ENCODE measurements around the gene ADCY10. TPM values are rescaled to one million over a fixed set of nuclear protein-coding genes. Genes with fewer than 3 reads are reported as not detected.

ADCY10 gene
- total and polyA plus RNA-seq, 9 of the 15 experiments (the other 6 are each of a cell fraction or from before 2014, with no cell fraction given): 0.08 to 0.86 (median 0.22) TPM

GRCh38 chr1:167829868-167830267, 84.1 kb downstream of the ADCY10 start (continued):
- TF ChIP-seq ID3 (CRISPR knock-in tag; IDR thresholded peaks at IDR 0.05) (no peak), ID3 (tag; IDR thresholded peaks at IDR 0.05) (no peak), SMAD4 (CRISPR knock-in tag; conservative IDR thresholded peaks at IDR 0.05) (peak; percentile 50; the same call in 1 of the 2 replicates), HMGXB4 (CRISPR knock-in tag; IDR thresholded peaks at IDR 0.05) (no peak), ETV1 (tag; conservative IDR thresholded peaks at IDR 0.05; ENCODE audit: low read depth) (no peak), IRF1 (CRISPR knock-in tag; IDR thresholded peaks at IDR 0.05; ENCODE audit: borderline replicate concordance) (no peak), BACH1 (tag; IDR thresholded peaks at IDR 0.05) (peak; percentile 60; the same call in 1 of the 2 replicates), IRF2 (CRISPR knock-in tag; IDR thresholded peaks at IDR 0.05) (no peak), KDM4B (IDR thresholded peaks at IDR 0.05; ENCODE audit: borderline replicate concordance in 2 of 2, low read depth in 1 of 2) (no peak), THAP7 (CRISPR knock-in tag; IDR thresholded peaks at IDR 0.05) (no peak), NFIX (CRISPR knock-in tag; IDR thresholded peaks at IDR 0.05; ENCODE audit: low read depth) (no peak), FOXJ2 (tag; IDR thresholded peaks at IDR 0.05) (no peak), DDX20 (tag; IDR thresholded peaks at IDR 0.05; ENCODE audit: low read depth) (no peak), PPARD (CRISPR knock-in tag; IDR thresholded peaks at IDR 0.05) (no peak), ZSCAN32 (CRISPR knock-in tag; IDR thresholded peaks at IDR 0.05) (no peak), ZNF561 (CRISPR knock-in tag; conservative IDR thresholded peaks at IDR 0.05) (no peak), FOXM1 (IDR thresholded peaks at IDR 0.05; ENCODE audit: low read depth) (no peak), FOXM1 (CRISPR knock-in tag; IDR thresholded peaks at IDR 0.05; ENCODE audit: low read depth) (no peak), ERF (CRISPR knock-in tag; IDR thresholded peaks at IDR 0.05) (no peak), SIN3B (IDR thresholded peaks at IDR 0.05; ENCODE audit: low read depth) (no peak), E4F1 (CRISPR knock-in tag; IDR thresholded peaks at IDR 0.05; ENCODE audit: borderline replicate concordance) (no peak), ELK1 (CRISPR knock-in tag; IDR thresholded peaks at IDR 0.05) (no peak), ELF1 (tag; IDR thresholded peaks at IDR 0.05) (no peak)
